Right cardiac atrium (tissue), 5 donors: ENCODE results near the gene PLPP4. TPM values are rescaled to one million over a fixed set of nuclear protein-coding genes. Genes with fewer than 3 reads are reported as not detected.

Source experiments
- ATAC-seq, 2 donors: fragments of 200-7000 bp; cut with Tn5 transposase; one replicate each; pipeline versions ENCODE4 v1.8.0 to v1.9.1; 2020; ENCODE audit warnings: moderate library complexity in 2 of 2, mild to moderate bottlenecking in 1 of 2
- DNase-seq, 3 donors: peaks; one replicate each; pipeline ENCODE4 v3.0.0-alpha.2; 2020
- H3K27ac ChIP-seq: one replicate; pipeline ENCODE4 v1.5.1; 2013; ENCODE audit warnings: mild to moderate bottlenecking, low read length, control low read depth, moderate library complexity
- H3K27me3 ChIP-seq: one replicate; pipeline ENCODE4 v1.6.1; 2013; ENCODE audit not compliant: control insufficient read depth, insufficient read depth
- H3K4me1 ChIP-seq: one replicate; pipeline ENCODE4 v1.6.1; 2013; ENCODE audit warnings: low read length; ENCODE audit not compliant: control insufficient read depth, insufficient read depth
- H3K4me3 ChIP-seq: one replicate; pipeline ENCODE4 v1.5.1; 2013; ENCODE audit warnings: low read length, control low read depth
- H3K9me3 ChIP-seq: one replicate; pipeline ENCODE4 v1.6.1; 2013; ENCODE audit warnings: low read length; ENCODE audit not compliant: control insufficient read depth
- WGBS: extraction: QIAGEN DNeasy Blood & Tissue Kit; methylation state at CpG from one replicate; pipeline ENCODE4 v1.1.7; 2013; 5-methylcytosine and 5-hydroxymethylcytosine counted together
- intact Hi-C, 4 donors: fragments of 100-400 bp; cut with DNase I; formaldehyde crosslinking; loops; one replicate each; pipeline versions ENCODE4 v1.11.0 to v1.14.0; 2022 to 2023
- polyA plus RNA-seq: library from polyadenylated mRNA; stranded (reverse); fragments of 200-250 nt; gene quantifications from one replicate; pipeline ENCODE4 v1.2.3, GENCODE V29; 2013
- total RNA-seq, 4 donors: library from RNA; stranded (reverse); fragmentation: NEBNext Ultra II Directional; extraction: Animal tissue kit (Norgen Biotek cat#: 25700); gene quantifications; one replicate each; pipeline ENCODE4 v1.2.1, GENCODE V29; 2021
- donor health status: healthy with polysubstance abuse.
- donor health status: DM: no; HTN: yes; CAD: no.
- donor health status: DM: no; HTN: no; CAD: no.
- donor health status: DM: no; HTN: yes; CAD: no; lungs with severe emphysema.
- donor health status: DM: yes; HTN: yes; CAD: no.

PLPP4 gene
- total and polyA plus RNA-seq, 5 donors, result 0.09 TPM; not detected in 4

GRCh38 chr10:120578890-120579289 lies 121.9 kb downstream of the PLPP4 start:
- 76% methylated on average over 4 of the region's 4 CpGs for WGBS
- intact Hi-C loops, result no loop called here
- ATAC-seq (no peak), DNase-seq (no peak)
- Histone ChIP-seq H3K9me3 (no peaks in the 10 kb centered on the region), H3K4me3 (no peak overlapping the region), H3K4me1 (no peaks in the 10 kb centered on the region), H3K27me3 (no peaks in the 10 kb centered on the region), H3K27ac (no peak overlapping the region)

DNA sequence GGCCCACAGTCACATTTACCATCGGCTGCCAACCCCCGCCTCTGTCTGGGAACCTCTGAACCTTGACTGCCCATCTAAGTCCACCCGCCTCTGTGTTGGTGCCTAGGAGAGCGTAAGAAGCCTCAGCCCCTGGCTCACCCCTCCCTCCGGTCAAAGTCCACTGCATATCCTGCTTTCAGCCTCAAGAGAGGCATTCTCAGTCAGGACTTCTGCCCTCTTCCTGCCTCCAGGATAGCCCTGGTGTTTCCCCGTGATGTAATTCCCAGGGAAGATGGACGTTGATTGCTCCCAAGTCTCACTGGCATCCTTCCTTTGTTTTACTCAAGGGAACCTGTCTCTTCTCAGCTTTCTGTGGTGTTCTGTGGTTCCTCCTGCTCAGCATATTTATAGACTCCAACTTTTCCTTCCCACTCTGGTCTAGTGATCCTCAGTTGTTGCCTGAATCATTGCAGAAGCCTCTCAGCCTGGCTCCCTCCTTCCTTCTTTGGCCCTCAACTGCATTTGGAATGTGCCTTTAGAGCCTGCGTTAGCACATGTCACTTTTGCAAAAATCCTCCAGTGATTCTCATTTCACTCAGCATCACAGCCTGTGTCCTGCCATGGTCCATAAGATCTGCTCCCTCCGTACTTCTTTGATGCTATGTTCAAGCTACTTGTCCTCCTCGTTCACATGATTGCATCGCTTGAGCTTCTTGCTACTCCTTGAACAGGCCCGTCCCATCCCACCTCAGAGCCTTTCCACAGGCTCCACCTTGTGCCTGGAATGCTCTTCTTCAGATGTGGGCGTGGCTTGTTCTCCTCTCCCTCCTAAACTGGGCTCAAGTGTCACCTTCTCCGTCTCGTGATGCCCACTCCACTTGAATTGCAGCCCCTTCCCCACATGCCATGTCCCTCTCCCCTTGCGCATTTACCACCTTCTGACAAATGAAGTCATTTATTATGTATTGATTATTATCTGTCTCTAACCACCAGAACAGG lies 124.2 kb downstream of the PLPP4 start:
- no peaks in the 10 kb centered on the region for H3K27me3 ChIP-seq
- intact Hi-C loops, result no loop called here
- H3K27ac ChIP-seq, result no peak overlapping the region
- DNase-seq (no peak), ATAC-seq (no peak)
- H3K9me3 ChIP-seq, result no peaks in the 10 kb centered on the region
- WGBS, result 71% methylated on average over 16 of the region's 16 CpGs
- no peaks in the 10 kb centered on the region for H3K4me1 ChIP-seq
- no peak overlapping the region for H3K4me3 ChIP-seq

GRCh38 chr10:120582753-120583152 lies 125.7 kb downstream of the PLPP4 start:
- no peak for DNase-seq
- WGBS, result 44% methylated on average over 2 of the region's 2 CpGs

DNA sequence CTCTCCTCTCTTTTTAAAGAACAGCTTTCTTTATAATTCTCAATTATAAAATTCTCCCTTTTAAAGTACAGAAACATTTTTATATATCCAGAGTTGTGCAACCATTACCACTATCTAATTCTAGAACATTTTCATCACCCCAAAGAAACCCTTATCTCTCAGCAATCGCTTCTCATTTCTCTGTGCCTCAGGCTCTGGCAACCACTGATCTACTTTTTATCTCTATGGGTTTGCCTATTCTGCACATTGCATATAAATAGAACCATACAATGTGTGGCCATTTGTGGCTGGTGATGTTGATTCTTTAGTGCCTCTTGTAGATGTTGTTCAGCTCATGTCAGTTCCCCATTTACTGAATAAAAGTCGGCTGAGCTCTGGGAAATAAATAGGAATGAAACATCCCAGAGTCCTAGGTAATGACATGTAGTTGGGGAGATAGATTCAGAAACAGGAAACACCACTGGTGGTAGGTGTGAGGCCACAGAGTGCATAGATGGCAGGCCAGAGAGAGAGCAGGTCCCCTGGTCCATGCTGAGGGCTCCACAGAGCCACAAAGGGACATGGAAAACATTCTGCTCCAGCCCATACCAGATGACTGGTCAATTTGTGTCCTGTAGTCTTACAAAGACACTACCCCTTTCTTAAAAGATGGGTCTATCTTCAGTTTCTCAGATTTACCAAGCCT lies 126.5 kb downstream of the PLPP4 start:
- no peaks in the 10 kb centered on the region for H3K4me1 ChIP-seq
- ATAC-seq (no peak), DNase-seq (no peak)
- intact Hi-C loops, result no loop called here
- no peak overlapping the region for H3K27ac ChIP-seq
- WGBS, result 62% methylated on average over 2 of the region's 2 CpGs
- H3K9me3 ChIP-seq, result no peaks in the 10 kb centered on the region
- no peak overlapping the region for H3K4me3 ChIP-seq
- H3K27me3 ChIP-seq, result no peaks in the 10 kb centered on the region

More at GRCh38 chr10:120582753-120583152, 125.7 kb downstream of the PLPP4 start:
- intact Hi-C loops, result no loop called here
- H3K4me3 ChIP-seq, result no peak overlapping the region
- no peak for ATAC-seq
- no peaks in the 10 kb centered on the region for H3K4me1 ChIP-seq
- H3K9me3 ChIP-seq, result no peaks in the 10 kb centered on the region
- no peak overlapping the region for H3K27ac ChIP-seq
- H3K27me3 ChIP-seq, result no peaks in the 10 kb centered on the region

DNA sequence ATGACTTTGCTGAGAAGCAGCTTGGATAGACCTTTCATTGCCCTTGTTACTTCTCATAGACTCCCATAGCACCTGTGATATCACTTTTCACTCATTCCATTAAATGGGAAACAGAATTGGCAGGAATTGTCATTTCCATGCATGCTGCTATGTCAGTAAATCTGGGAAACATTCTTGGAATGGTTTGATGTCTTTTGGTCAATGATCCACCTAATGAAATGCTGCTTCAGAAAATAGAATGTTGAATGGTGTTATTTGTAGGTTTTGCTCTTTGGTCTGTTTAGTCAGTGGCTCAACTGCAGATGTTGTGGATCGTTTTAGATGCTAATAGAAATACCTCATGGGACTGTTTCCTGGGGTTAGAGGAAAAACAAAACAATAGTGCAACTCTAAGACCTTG lies 127.8 kb downstream of the PLPP4 start:
- WGBS, result 35% methylated on average over 1 of the region's 1 CpG
- intact Hi-C loops, result no loop called here

DNA sequence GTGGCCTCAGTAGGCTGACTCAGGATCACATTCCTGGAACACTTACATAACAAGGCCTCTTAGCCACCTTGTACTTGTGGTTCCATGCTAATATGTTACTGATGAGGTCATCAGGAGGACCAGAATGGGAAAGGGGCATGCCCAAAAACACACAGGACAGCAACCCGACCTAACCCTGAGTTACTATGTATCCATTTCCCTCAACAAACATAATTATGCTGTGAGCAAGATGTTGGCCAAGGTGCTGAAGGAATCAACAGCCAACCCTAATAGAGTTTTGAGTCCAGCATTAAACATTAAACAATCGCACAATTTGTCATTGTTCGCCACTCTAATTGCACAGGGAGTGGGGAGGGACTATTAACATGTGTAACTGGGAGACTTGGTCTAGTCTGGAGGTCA lies 129.4 kb downstream of the PLPP4 start:
- Histone ChIP-seq H3K4me1 (no peaks in the 10 kb centered on the region), H3K9me3 (no peaks in the 10 kb centered on the region), H3K27ac (no peak overlapping the region), H3K4me3 (no peak overlapping the region), H3K27me3 (no peaks in the 10 kb centered on the region)
- intact Hi-C loops, result no loop called here
- DNase-seq (no peak), ATAC-seq (no peak)
- WGBS, result 75% methylated on average over 3 of the region's 3 CpGs

More for the DNA sequence above, 127.8 kb downstream of the PLPP4 start:
- H3K27ac ChIP-seq, result no peak overlapping the region
- ATAC-seq, result no peak
- H3K27me3 ChIP-seq, result no peaks in the 10 kb centered on the region
- no peak overlapping the region for H3K4me3 ChIP-seq
- no peaks in the 10 kb centered on the region for H3K4me1 ChIP-seq
- H3K9me3 ChIP-seq, result no peaks in the 10 kb centered on the region
- no peak for DNase-seq

GRCh38 chr10:120587061-120587460 lies 130.0 kb downstream of the PLPP4 start:
- WGBS, result 78% methylated on average over 5 of the region's 5 CpGs
- Histone ChIP-seq H3K27ac (no peak overlapping the region), H3K27me3 (no peaks in the 10 kb centered on the region), H3K9me3 (no peaks in the 10 kb centered on the region), H3K4me3 (no peak overlapping the region), H3K4me1 (no peaks in the 10 kb centered on the region)
- DNase-seq (no peak), ATAC-seq (no peak)
- intact Hi-C loops, result no loop called here

- Histone ChIP-seq H3K4me3 (no peak overlapping the region), H3K9me3 (no peaks in the 10 kb centered on the region), H3K4me1 (no peaks in the 10 kb centered on the region), H3K27me3 (no peaks in the 10 kb centered on the region), H3K27ac (no peak overlapping the region)
- no peak for DNase-seq
- intact Hi-C loops, result no loop called here
- no peak for ATAC-seq
- WGBS, result 82% methylated on average over 2 of the region's 2 CpGs
Measured at GRCh38 chr10:120588311-120588710, 131.3 kb downstream of the PLPP4 start.

DNA sequence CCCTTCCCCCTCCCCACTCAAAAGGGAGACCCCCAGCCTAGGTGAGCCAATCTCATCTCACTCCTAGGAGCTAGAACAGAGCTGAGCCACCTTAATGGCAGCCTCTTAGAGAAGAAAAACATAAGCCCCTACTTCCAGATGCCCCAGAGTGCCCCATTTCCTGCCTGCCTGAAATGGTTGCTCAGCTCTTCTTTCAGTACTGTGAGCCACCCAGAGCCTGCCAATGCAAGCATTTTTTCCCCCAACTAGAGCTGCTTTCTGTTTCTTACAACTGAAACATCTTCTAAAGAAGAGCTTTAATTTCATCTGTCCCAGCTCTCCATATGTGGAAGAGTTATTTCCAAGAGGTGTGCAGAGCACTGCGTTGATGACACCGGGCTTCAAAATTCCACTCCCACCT lies 136.7 kb downstream of the PLPP4 start:
- no peak overlapping the region for H3K27ac ChIP-seq
- intact Hi-C loops, result no loop called here
- no peaks in the 10 kb centered on the region for H3K4me1 ChIP-seq
- ATAC-seq (no peak), DNase-seq (no peak)
- H3K4me3 ChIP-seq, result no peak overlapping the region
- WGBS, result 97% methylated on average over 2 of the region's 2 CpGs
- H3K9me3 ChIP-seq, result no peaks in the 10 kb centered on the region
- no peaks in the 10 kb centered on the region for H3K27me3 ChIP-seq

DNA sequence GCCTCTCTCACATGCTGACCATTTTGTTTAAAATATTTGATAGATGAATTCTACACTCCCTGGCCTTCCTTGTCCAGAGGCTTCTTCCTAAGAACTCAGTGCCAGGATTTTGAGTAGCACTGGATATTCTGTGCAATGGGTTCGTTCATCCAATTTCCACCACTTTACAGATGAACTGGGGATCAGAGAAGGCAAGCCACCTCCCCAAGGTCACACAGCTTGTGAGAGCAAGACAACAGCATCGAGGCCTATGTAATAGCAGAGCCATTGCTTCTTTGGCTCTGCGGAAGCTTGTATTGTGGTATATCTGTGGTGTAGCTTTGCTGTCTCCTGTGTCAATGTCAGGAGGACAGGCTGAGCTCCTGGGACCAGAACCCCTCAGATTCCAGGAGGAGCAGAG lies 140.9 kb downstream of the PLPP4 start:
- WGBS, result 75% methylated on average over 3 of the region's 3 CpGs
- H3K27ac ChIP-seq, result no peak overlapping the region
- H3K4me3 ChIP-seq, result no peak overlapping the region
- intact Hi-C loops, result no loop called here
- no peaks in the 10 kb centered on the region for H3K4me1 ChIP-seq
- DNase-seq (no peak), ATAC-seq (no peak)
- no peaks in the 10 kb centered on the region for H3K9me3 ChIP-seq
- H3K27me3 ChIP-seq, result no peaks in the 10 kb centered on the region

- Histone ChIP-seq H3K27ac (no peak overlapping the region), H3K9me3 (no peaks in the 10 kb centered on the region), H3K4me3 (no peak overlapping the region), H3K27me3 (no peaks in the 10 kb centered on the region), H3K4me1 (no peaks in the 10 kb centered on the region)
- 50% methylated on average over 5 of the region's 5 CpGs for WGBS
- DNase-seq (no peak), ATAC-seq (no peak)
- intact Hi-C loops, result no loop called here
Measured at GRCh38 chr10:120598386-120598785, 141.4 kb downstream of the PLPP4 start.
